SK-N-SH (cell line): ENCODE measurements around the gene HIRA. TPM values are rescaled to one million over a fixed set of nuclear protein-coding genes. Genes with fewer than 3 reads are reported as not detected.

Experiments used
- CTCF ChIA-PET: fragments of 300-600, 350-600 bp; formaldehyde crosslinking; extraction: SDS; loops from one replicate; lab custom pipeline; 2021; lab: Yijun Ruan, JAX
- POLR2A ChIA-PET: fragments of 350-600 bp; sonication (Branson Sonifier 250); formaldehyde crosslinking; extraction: SDS; loops from one replicate; lab custom pipeline; 2020; ENCODE audit warnings: antibody characterized with exemption, inconsistent platforms; lab: Yijun Ruan, JAX
- DNase-seq: peaks from one replicate; pipeline ENCODE4 v3.0.0; 2012
- H2AFZ ChIP-seq: fragments of 200-600 bp; sonication (generic); 2 replicates; pipeline ENCODE4 v1.8.1; 2016; ENCODE audit warnings: antibody characterized with exemption, mild to moderate bottlenecking, low read depth
- H3F3A ChIP-seq: fragments of 200-600 bp; sonication (generic); replicated peaks from 2 replicates; pipeline ENCODE3; 2016; ENCODE audit warnings: antibody characterized with exemption, mild to moderate bottlenecking; ENCODE audit not compliant: insufficient read depth
- H3K27ac ChIP-seq, 2 experiments: fragments of 200-500 bp in 1 of 2; fragments of 200-600 bp in 1 of 2; sonication (Bioruptor generic) in 1 of 2; sonication (generic), shearing (Covaris generic) in 1 of 2; 2 replicates each; pipeline versions ENCODE4 v1.5.1 to v1.6.1; 2014 to 2016; ENCODE audit warnings: low read depth in 2 of 2, inconsistent platforms in 1 of 2, low read length in 1 of 2, mild to moderate bottlenecking in 1 of 2, mixed read lengths in 1 of 2
- H3K27me3 ChIP-seq: fragments of 200-600 bp; sonication (generic), shearing (Covaris generic); 2 replicates; pipeline ENCODE4 v1.6.1; 2016; ENCODE audit warnings: mixed run types; ENCODE audit not compliant: insufficient read depth
- H3K36me3 ChIP-seq, 2 experiments: fragments of 200-500 bp in 1 of 2; fragments of 200-600 bp in 1 of 2; sonication (Bioruptor generic) in 1 of 2; sonication (generic) in 1 of 2; replicated peaks in 1 of 2; 2 replicates each; pipeline versions ENCODE3 to v1.5.1; 2014 to 2016; ENCODE audit warnings: low read length in 1 of 2, mild to moderate bottlenecking in 1 of 2; ENCODE audit not compliant: insufficient read depth in 2 of 2, control insufficient read depth in 1 of 2
- H3K4me1 ChIP-seq, 2 experiments: fragments of 200-500 bp in 1 of 2; fragments of 200-600 bp in 1 of 2; sonication (Bioruptor generic) in 1 of 2; sonication (generic), shearing (Covaris generic) in 1 of 2; 2 replicates each; pipeline versions ENCODE4 v1.5.1 to v1.6.1; 2014 to 2016; ENCODE audit warnings: low read depth in 1 of 2, low read length in 1 of 2, mixed run types in 1 of 2; ENCODE audit not compliant: insufficient read depth in 2 of 2, control insufficient read depth in 1 of 2
- H3K4me2 ChIP-seq: fragments of 200-600 bp; sonication (generic), shearing (Covaris generic); 2 replicates; pipeline ENCODE4 v1.6.1; 2017; ENCODE audit warnings: mixed run types
- H3K4me3 ChIP-seq, 2 experiments: fragments of 200-500 bp in 1 of 2; fragments of 200-600 bp in 1 of 2; sonication (Bioruptor generic) in 1 of 2; sonication (generic), shearing (Covaris generic) in 1 of 2; 2 replicates each; pipeline versions ENCODE4 v1.5.1 to v1.8.1; 2014 to 2016; ENCODE audit warnings: low read depth in 2 of 2, inconsistent platforms in 1 of 2, low read length in 1 of 2, mild to moderate bottlenecking in 1 of 2, mixed read lengths in 1 of 2, moderate library complexity in 1 of 2
- H3K79me2 ChIP-seq: fragments of 200-600 bp; sonication (generic); 2 replicates; pipeline ENCODE4 v1.8.1; 2017; ENCODE audit warnings: mild to moderate bottlenecking; ENCODE audit not compliant: insufficient read depth
- H3K9ac ChIP-seq: fragments of 200-600 bp; sonication (generic); 2 replicates; pipeline ENCODE4 v1.6.1; 2017; ENCODE audit warnings: mixed run types
- H3K9me2 ChIP-seq: fragments of 200-600 bp; sonication (generic); 2 replicates; pipeline ENCODE4 v1.6.1; 2017; ENCODE audit warnings: mixed run types
- H3K9me3 ChIP-seq: fragments of 200-600 bp; sonication (generic); 2 replicates; pipeline ENCODE4 v1.6.1; 2017; ENCODE audit warnings: mixed run types, mild to moderate bottlenecking, moderate library complexity
- H4K20me1 ChIP-seq: fragments of 200-600 bp; sonication (generic); 2 replicates; pipeline ENCODE4 v1.6.1; 2017; ENCODE audit warnings: mild to moderate bottlenecking, mixed run types; ENCODE audit not compliant: insufficient read depth
- CTCF ChIP-seq: fragments of 200-600 bp; sonication (generic); IDR thresholded peaks from 2 replicates; pipeline ENCODE4 v1.6.1; 2017; ENCODE audit warnings: antibody characterized with exemption, mild to moderate bottlenecking, moderate library complexity
- FOSL2 ChIP-seq: IDR thresholded peaks from 2 replicates; pipeline ENCODE4 v1.4.0; 2012; ENCODE audit warnings: low read depth, mild to moderate bottlenecking, moderate library complexity, borderline replicate concordance
- FOXJ3 ChIP-seq: sonication (generic); formaldehyde crosslinking; IDR thresholded peaks from 2 replicates; pipeline ENCODE4 v1.5.1; 2020; ENCODE audit warnings: mild to moderate bottlenecking, missing genetic modification reagents
- GABPA ChIP-seq: IDR thresholded peaks from 2 replicates; pipeline ENCODE4 v1.4.0; 2012; ENCODE audit warnings: low read depth, mild to moderate bottlenecking
- GATA2 ChIP-seq: sonication (generic); formaldehyde crosslinking; IDR thresholded peaks from 2 replicates; pipeline ENCODE4 v1.5.0; 2020; ENCODE audit warnings: mild to moderate bottlenecking, missing genetic modification reagents
- IRF3 ChIP-seq: fragments of 150-350 bp; IDR thresholded peaks from 2 replicates; pipeline ENCODE4 v1.6.1; 2016; ENCODE audit warnings: mild to moderate bottlenecking, low read depth, low read length
- JUND ChIP-seq: IDR thresholded peaks from 2 replicates; pipeline ENCODE4 v1.4.0; 2012
- MEF2A ChIP-seq: IDR thresholded peaks from 2 replicates; pipeline ENCODE4 v1.4.0; 2012; ENCODE audit warnings: low read depth, borderline replicate concordance
- MXI1 ChIP-seq: IDR thresholded peaks from 2 replicates; pipeline ENCODE4 v1.6.1; 2012; ENCODE audit warnings: mild to moderate bottlenecking, low read depth, low read length, improper control_type of control experiment
- NFIC ChIP-seq: IDR thresholded peaks from 2 replicates; pipeline ENCODE4 v1.4.0; 2012; ENCODE audit warnings: borderline replicate concordance
- NRF1 ChIP-seq: IDR thresholded peaks from 2 replicates; pipeline ENCODE4 v1.6.1; 2012; ENCODE audit warnings: low read depth, mild to moderate bottlenecking, low read length
- PBX3 ChIP-seq: IDR thresholded peaks from 2 replicates; pipeline ENCODE4; 2012
- POLR2AphosphoS5 ChIP-seq: IDR thresholded peaks from 2 replicates; pipeline ENCODE4 v1.6.1; 2012; ENCODE audit warnings: low read depth, low read length
- RCOR1 ChIP-seq: fragments of 150-350 bp; IDR thresholded peaks from 2 replicates; pipeline ENCODE4 v1.6.1; 2017; ENCODE audit warnings: antibody characterized with exemption, low read length
- RXRA ChIP-seq: IDR thresholded peaks from 2 replicates; pipeline ENCODE4 v1.4.0; 2012; ENCODE audit warnings: low read depth, mild to moderate bottlenecking, borderline replicate concordance
- SIN3A ChIP-seq: IDR thresholded peaks from 2 replicates; pipeline ENCODE4 v1.6.1; 2012; ENCODE audit warnings: low read depth, mild to moderate bottlenecking, low read length, moderate library complexity, borderline replicate concordance
- TCF12 ChIP-seq: IDR thresholded peaks from 2 replicates; pipeline ENCODE4 v1.4.0; 2012
- USF1 ChIP-seq: IDR thresholded peaks from 2 replicates; pipeline ENCODE4 v1.4.0; 2012; ENCODE audit warnings: low read depth, borderline replicate concordance
- WGBS: methylation state at CpG from one replicate; pipeline ENCODE4 v1.1.6; 2017; ENCODE audit warnings: low lambda C conversion rate; 5-methylcytosine and 5-hydroxymethylcytosine counted together
- polyA plus RNA-seq, 3 experiments: library from polyadenylated mRNA; depleted of rRNA; stranded (reverse); fragments of >200 nt; gene quantifications; 2 replicates each; pipeline ENCODE4 v1.2.3, GENCODE V29; 2012

HIRA gene
- polyA plus RNA-seq, 1 of the 3 experiments (the other 2 are of a cell fraction): 21.0 TPM

DNA sequence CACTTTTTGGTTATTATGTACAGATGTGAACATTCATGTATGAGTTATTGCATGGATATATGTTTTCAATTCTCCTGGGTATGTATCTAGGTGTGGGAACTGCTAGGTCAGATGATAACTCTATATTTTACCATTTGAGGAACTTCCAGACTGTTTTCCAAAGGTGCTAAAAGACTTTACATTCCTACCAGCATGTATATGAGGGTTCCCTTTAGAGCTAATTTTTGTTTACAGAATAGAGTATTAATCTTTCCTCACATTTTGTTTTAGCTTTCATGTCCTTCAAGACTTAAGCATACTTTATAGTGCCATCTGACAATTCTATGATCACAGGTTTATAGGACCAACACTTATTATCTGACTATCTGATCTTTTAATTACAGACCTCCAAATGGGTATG, 59.6 kb downstream of the HIRA start:
- Histone ChIP-seq H3K27ac (no peak overlapping the region), H4K20me1 (no peaks in the 10 kb centered on the region), H3K9me3 (no peaks in the 10 kb centered on the region), H3F3A (peaks cover 4% of the 10 kb centered on the region), H3K36me3 (peaks cover 45 to 67% of the 10 kb centered on the region in 2 experiments), H3K4me2 (no peak overlapping the region), H2AFZ (no peak overlapping the region), H3K79me2 (no peaks in the 10 kb centered on the region), H3K4me1 (no peaks in the 10 kb centered on the region), H3K27me3 (no peaks in the 10 kb centered on the region), H3K9ac (no peak overlapping the region), H3K4me3 (no peak overlapping the region), H3K9me2 (no peaks in the 10 kb centered on the region)
- TF ChIP-seq USF1 (no peak), MXI1 (no peak)
- POLR2A ChIA-PET: no interaction called here
- CTCF ChIA-PET: no interaction called here
- no peak for DNase-seq

DNA sequence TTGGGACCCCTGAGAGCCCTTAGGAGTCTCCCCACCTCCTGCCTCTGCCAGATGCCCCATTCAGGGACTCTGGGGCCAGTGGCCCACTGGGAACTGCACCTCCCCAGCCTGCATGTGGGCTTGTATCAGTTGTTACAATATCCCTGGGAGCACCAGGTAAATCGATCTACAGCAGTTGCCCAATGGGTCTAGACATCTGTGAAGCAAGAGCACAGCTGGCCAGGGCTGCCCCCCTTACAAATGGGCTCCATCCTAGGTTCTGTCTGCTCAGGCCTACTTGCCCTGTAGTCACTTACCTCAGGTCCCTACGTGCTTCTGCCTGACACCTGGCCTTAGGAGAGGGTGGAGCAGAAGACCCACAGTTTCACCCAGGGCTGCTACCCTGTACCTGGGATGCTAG, 62.7 kb downstream of the HIRA start:
- Histone ChIP-seq H3K9me3 (no peaks in the 10 kb centered on the region), H3K27ac (no peak overlapping the region), H3K9ac (no peak overlapping the region), H2AFZ (no peak overlapping the region), H3K36me3 (peaks cover 48 to 56% of the 10 kb centered on the region in 2 experiments), H3K4me2 (no peak overlapping the region), H3K4me3 (no peak overlapping the region), H3F3A (peaks cover 4% of the 10 kb centered on the region), H3K4me1 (no peaks in the 10 kb centered on the region; a peak in 1 of 4 replicates), H3K27me3 (no peaks in the 10 kb centered on the region), H3K9me2 (no peaks in the 10 kb centered on the region), H4K20me1 (no peaks in the 10 kb centered on the region), H3K79me2 (no peaks in the 10 kb centered on the region)
- POLR2A ChIA-PET: no interaction called here
- DNase-seq: no peak
- CTCF ChIA-PET: interaction anchor here (1.5 kb wide), 1 partner anchor 261 kb away, joined by 3 read pairs; no protein-coding TSS in a partner anchor
- 100% methylated on average over 1 of the region's 2 CpGs for WGBS
- TF ChIP-seq TCF12 (no peak), POLR2AphosphoS5 (no peak), GATA2 (CRISPR knock-in tag) (no peak), MEF2A (no peak), PBX3 (no peak), IRF3 (no peak), GABPA (no peak), FOXJ3 (CRISPR knock-in tag) (no peak), RCOR1 (no peak), MXI1 (no peak), RXRA (no peak), CTCF (no peak), JUND (no peak), SIN3A (no peak), NFIC (no peak), NRF1 (no peak), FOSL2 (no peak)
